ENCODE measurements around the gene BCL2L12. TPM values are rescaled to one million over a fixed set of nuclear protein-coding genes. Genes with fewer than 3 reads are reported as not detected.
"Not testable (repeated sequence)": the region's sequence is repeated elsewhere in the genome, so short reads cannot be mapped to it uniquely, and the experiment has no call there.

The BCL2L12 gene
- polyA plus RNA-seq, 1 experiment, result 21.5 TPM

- peaks cover 5% of the 10 kb centered on the region for H3K36me3 ChIP-seq (ENCODE audit: control insufficient read depth, insufficient read depth, low read length)
- CTCF ChIA-PET, result no interaction called here
- TF ChIP-seq CTCF (IDR thresholded peaks at IDR 0.05; ENCODE audit: insufficient read depth, low read depth, low read length), result no peak
- POLR2A ChIA-PET, result no interaction called here
- H3K4me3 ChIP-seq (ENCODE audit: low read depth, low read length), result no peak overlapping the region
- H3K27me3 ChIP-seq (ENCODE audit: control insufficient read depth, insufficient read depth, low read length), result no peaks in the 10 kb centered on the region
- DNase-seq (ENCODE audit: low read depth), result no peak
These were observed 39.5 kb upstream of the BCL2L12 start for GRCh38 chr19:49626226-49626625.

GRCh38 chr19:49629659-49630058 lies 36.1 kb upstream of the BCL2L12 start:
- ChIA-PET CTCF (no interaction called here), POLR2A (no interaction called here)
- Histone ChIP-seq H3K27me3 (ENCODE audit: control insufficient read depth, insufficient read depth, low read length) (no peaks in the 10 kb centered on the region), H3K36me3 (ENCODE audit: control insufficient read depth, insufficient read depth, low read length) (peaks cover 3% of the 10 kb centered on the region), H3K4me3 (ENCODE audit: low read depth, low read length) (no peak overlapping the region)
- TF ChIP-seq CTCF (IDR thresholded peaks at IDR 0.05; ENCODE audit: insufficient read depth, low read depth, low read length), result no peak
- no peak for DNase-seq (ENCODE audit: low read depth)

- Histone ChIP-seq H3K36me3 (ENCODE audit: control insufficient read depth, insufficient read depth, low read length) (peaks cover 3% of the 10 kb centered on the region), H3K4me3 (ENCODE audit: low read depth, low read length) (no peak overlapping the region), H3K27me3 (ENCODE audit: control insufficient read depth, insufficient read depth, low read length) (no peaks in the 10 kb centered on the region)
- ChIA-PET CTCF (interaction anchor here (0.7 to 1.8 kb wide), 4 partner anchors 9 to 47 kb away, joined by 3 to 6 read pairs (median 4); no protein-coding TSS in a partner anchor), POLR2A (no interaction called here)
- DNase-seq (ENCODE audit: low read depth), result no peak
- TF ChIP-seq CTCF (IDR thresholded peaks at IDR 0.05; ENCODE audit: insufficient read depth, low read depth, low read length), result no peak
These were observed 34.6 kb upstream of the BCL2L12 start for GRCh38 chr19:49631014-49631588.

GRCh38 chr19:49631610-49632192 lies 34.0 kb upstream of the BCL2L12 start:
- DNase-seq (ENCODE audit: low read depth), result no peak
- no peak for TF ChIP-seq CTCF (IDR thresholded peaks at IDR 0.05; ENCODE audit: insufficient read depth, low read depth, low read length)
- CTCF ChIA-PET, result interaction anchor here (1.0 to 1.8 kb wide), 3 partner anchors 10 to 41 kb away, joined by 3 to 6 read pairs (median 4); no protein-coding TSS in a partner anchor
- POLR2A ChIA-PET, result no interaction called here
- no peaks in the 10 kb centered on the region for H3K27me3 ChIP-seq (ENCODE audit: control insufficient read depth, insufficient read depth, low read length)
- H3K4me3 ChIP-seq (ENCODE audit: low read depth, low read length), result no peak overlapping the region
- peaks cover 5% of the 10 kb centered on the region; the same call in 1 of the 2 replicates for H3K36me3 ChIP-seq (ENCODE audit: control insufficient read depth, insufficient read depth, low read length)

- no peak overlapping the region for H3K4me3 ChIP-seq (ENCODE audit: low read depth, low read length)
- no peaks in the 10 kb centered on the region for H3K27me3 ChIP-seq (ENCODE audit: control insufficient read depth, insufficient read depth, low read length)
- peaks cover 5% of the 10 kb centered on the region; the same call in 1 of the 2 replicates for H3K36me3 ChIP-seq (ENCODE audit: control insufficient read depth, insufficient read depth, low read length)
- ChIA-PET POLR2A (no interaction called here), CTCF (interaction anchor here (1.0 kb wide), 2 partner anchors 28 to 40 kb away, joined by 3 read pairs; no protein-coding TSS in a partner anchor)
- TF ChIP-seq CTCF (IDR thresholded peaks at IDR 0.05; ENCODE audit: insufficient read depth, low read depth, low read length), result no peak
- DNase-seq (ENCODE audit: low read depth), result no peak
These were observed 33.2 kb upstream of the BCL2L12 start for GRCh38 chr19:49632576-49632975.

- not testable (repeated sequence) for DNase-seq (ENCODE audit: low read depth); H3K36me3 ChIP-seq (ENCODE audit: control insufficient read depth, insufficient read depth, low read length); H3K27me3 ChIP-seq (ENCODE audit: control insufficient read depth, insufficient read depth, low read length); H3K4me3 ChIP-seq (ENCODE audit: low read depth, low read length)
- CTCF ChIA-PET, result interaction anchor here (1.0 kb wide), 2 partner anchors 27 to 39 kb away, joined by 3 read pairs; no protein-coding TSS in a partner anchor
- POLR2A ChIA-PET, result interaction anchor here (0.6 kb wide), 1 partner anchor 44 kb away, joined by 4 read pairs; the partner anchor contains the start of gene PRMT1
These were observed 32.5 kb upstream of the BCL2L12 start for GRCh38 chr19:49633273-49633672.
